Measurements from ENCODE around the gene CDC26.

- TF ChIP-seq CTCF (IDR thresholded peaks at IDR 0.05) (no peak), POLR2A (IDR thresholded peaks at IDR 0.05) (no peak)
Measured at GRCh38 chr9:113267911-113268566, 7.3 kb downstream of the CDC26 start.

All from testis (tissue), 2 donors.